Right cardiac atrium (tissue), 5 donors: ENCODE results near the gene SCG3. TPM values are rescaled to one million over a fixed set of nuclear protein-coding genes. Genes with fewer than 3 reads are reported as not detected.
"Not testable (repeated sequence)": the region's sequence is repeated elsewhere in the genome, so short reads cannot be mapped to it uniquely, and the experiment has no call there.

Experiments
- ATAC-seq, 2 donors: fragments of 200-7000 bp; cut with Tn5 transposase; one replicate each; pipeline versions ENCODE4 v1.8.0 to v1.9.1; 2020; ENCODE audit warnings: moderate library complexity in 2 of 2, mild to moderate bottlenecking in 1 of 2
- DNase-seq, 3 donors: peaks; one replicate each; pipeline ENCODE4 v3.0.0-alpha.2; 2020
- H3K27ac ChIP-seq: one replicate; pipeline ENCODE4 v1.5.1; 2013; ENCODE audit warnings: mild to moderate bottlenecking, low read length, control low read depth, moderate library complexity
- H3K27me3 ChIP-seq: one replicate; pipeline ENCODE4 v1.6.1; 2013; ENCODE audit not compliant: control insufficient read depth, insufficient read depth
- H3K4me1 ChIP-seq: one replicate; pipeline ENCODE4 v1.6.1; 2013; ENCODE audit warnings: low read length; ENCODE audit not compliant: control insufficient read depth, insufficient read depth
- H3K4me3 ChIP-seq: one replicate; pipeline ENCODE4 v1.5.1; 2013; ENCODE audit warnings: low read length, control low read depth
- H3K9me3 ChIP-seq: one replicate; pipeline ENCODE4 v1.6.1; 2013; ENCODE audit warnings: low read length; ENCODE audit not compliant: control insufficient read depth
- WGBS: extraction: QIAGEN DNeasy Blood & Tissue Kit; methylation state at CpG from one replicate; pipeline ENCODE4 v1.1.7; 2013; 5-methylcytosine and 5-hydroxymethylcytosine counted together
- intact Hi-C, 4 donors: fragments of 100-400 bp; cut with DNase I; formaldehyde crosslinking; loops; one replicate each; pipeline versions ENCODE4 v1.11.0 to v1.14.0; 2022 to 2023
- long read RNA-seq, 4 donors: library from polyadenylated mRNA; unstranded; transcript quantifications; one replicate each; pipeline ENCODE4 v2.0.0, GENCODE V29; 2020 to 2021
- polyA plus RNA-seq: library from polyadenylated mRNA; stranded (reverse); fragments of 200-250 nt; gene quantifications from one replicate; pipeline ENCODE4 v1.2.3, GENCODE V29; 2013
- total RNA-seq, 4 donors: library from RNA; stranded (reverse); fragmentation: NEBNext Ultra II Directional; extraction: Animal tissue kit (Norgen Biotek cat#: 25700); gene quantifications; one replicate each; pipeline ENCODE4 v1.2.1, GENCODE V29; 2021
- donor health status: healthy with polysubstance abuse.
- donor health status: DM: no; HTN: yes; CAD: no.
- donor health status: DM: no; HTN: no; CAD: no.
- donor health status: DM: no; HTN: yes; CAD: no; lungs with severe emphysema.
- donor health status: DM: yes; HTN: yes; CAD: no.

SCG3 gene
- total RNA-seq: under 1 TPM in 1 of 4 donors, not detected in 3; 0.15 TPM
- 0.07 TPM for polyA plus RNA-seq
- long read RNA-seq, donor 1: 0 reads
- long read RNA-seq, donor 2: 0 reads
- long read RNA-seq, donor 3: 0 reads
- long read RNA-seq, donor 4: 0 reads

- ATAC-seq: peak; percentile 87 to 92
These were observed at the start of gene SCG3 for GRCh38 chr15:51681303-51681963. Gene SCG3 (plus strand): TSS chr15:51681503. CDS start chr15:51681756, 253 bp downstream.

GRCh38 chr15:51634591-51635198, 46.6 kb upstream of the SCG3 start:
- intact Hi-C loops: no loop called here
- DNase-seq (no peak), ATAC-seq (no peak)
- no peaks in the 10 kb centered on the region for H3K9me3 ChIP-seq
- H3K4me1 ChIP-seq: no peaks in the 10 kb centered on the region
- no peak overlapping the region for H3K27ac ChIP-seq
- H3K27me3 ChIP-seq: no peaks in the 10 kb centered on the region
- WGBS: 51% methylated on average over 3 of the region's 3 CpGs
- H3K4me3 ChIP-seq: no peak overlapping the region

More at GRCh38 chr15:51681303-51681963, at the start of gene SCG3:
- Histone ChIP-seq H3K9me3 (no peaks in the 10 kb centered on the region), H3K4me3 (no peak within 1 kb of the TSS), H3K27ac (no peak within 1 kb of the TSS), H3K4me1 (no peaks in the 10 kb centered on the region), H3K27me3 (no peaks in the 10 kb centered on the region)
- DNase-seq: peak; percentile 78 to 93 (median 90)
- 2% methylated on average over 38 of the region's 38 CpGs for WGBS
- intact Hi-C loops: no loop called here

GRCh38 chr15:51641490-51642130, 39.7 kb upstream of the SCG3 start:
- no peaks in the 10 kb centered on the region for H3K27me3 ChIP-seq

GRCh38 chr15:51642696-51643095, 38.6 kb upstream of the SCG3 start:
- 39% methylated on average over 1 of the region's 1 CpG for WGBS

More at GRCh38 chr15:51641490-51642130, 39.7 kb upstream of the SCG3 start:
- no peak for ATAC-seq
- 64% methylated on average over 4 of the region's 4 CpGs for WGBS
- Histone ChIP-seq H3K4me1 (no peaks in the 10 kb centered on the region), H3K4me3 (no peak overlapping the region), H3K27ac (no peak overlapping the region), H3K9me3 (no peaks in the 10 kb centered on the region)
- no peak for DNase-seq
- intact Hi-C loops: no loop called here

GRCh38 chr15:51647128-51647562, 34.2 kb upstream of the SCG3 start:
- ATAC-seq: peak; percentile 51 to 71
- no peaks in the 10 kb centered on the region for H3K4me1 ChIP-seq
- DNase-seq: peak; percentile 47 to 70 (median 68)
- no peak overlapping the region for H3K27ac ChIP-seq
- H3K4me3 ChIP-seq: no peak overlapping the region
- no peaks in the 10 kb centered on the region for H3K9me3 ChIP-seq
- H3K27me3 ChIP-seq: no peaks in the 10 kb centered on the region
- intact Hi-C loops: no loop called here
- 42% methylated on average over 3 of the region's 3 CpGs for WGBS

More at GRCh38 chr15:51642696-51643095, 38.6 kb upstream of the SCG3 start:
- H3K4me3 ChIP-seq: no peak overlapping the region
- H3K27me3 ChIP-seq: no peaks in the 10 kb centered on the region
- H3K4me1 ChIP-seq: no peaks in the 10 kb centered on the region
- H3K27ac ChIP-seq: no peak overlapping the region
- DNase-seq: no peak
- no peak for ATAC-seq
- intact Hi-C loops: no loop called here
- no peaks in the 10 kb centered on the region for H3K9me3 ChIP-seq

GRCh38 chr15:51648101-51648500, 33.2 kb upstream of the SCG3 start:
- 40% methylated on average over 1 of the region's 1 CpG for WGBS
- H3K27ac ChIP-seq, H3K4me1 ChIP-seq, intact Hi-C loops, H3K4me3 ChIP-seq, DNase-seq, H3K27me3 ChIP-seq, H3K9me3 ChIP-seq, ATAC-seq: not testable (repeated sequence)

- 75% methylated on average over 4 of the region's 4 CpGs for WGBS
- H3K27me3 ChIP-seq, H3K4me1 ChIP-seq, DNase-seq, H3K4me3 ChIP-seq, H3K9me3 ChIP-seq, H3K27ac ChIP-seq, ATAC-seq: not testable (repeated sequence)
- intact Hi-C loops: loop anchor here in 1 of 4 donors (1.0 kb wide), 1 partner anchor 128 kb away; no protein-coding TSS in a partner anchor
These were observed 32.7 kb upstream of the SCG3 start for GRCh38 chr15:51648643-51649042.

- Histone ChIP-seq H3K27me3 (no peaks in the 10 kb centered on the region), H3K27ac (no peak overlapping the region), H3K4me3 (no peak overlapping the region), H3K4me1 (no peaks in the 10 kb centered on the region), H3K9me3 (no peaks in the 10 kb centered on the region)
- DNase-seq (no peak), ATAC-seq (peak; percentile 68 to 81)
- WGBS: 37% methylated on average over 4 of the region's 4 CpGs
- intact Hi-C loops: loop anchor here (1.0 to 5.0 kb wide), 3 partner anchors 126 to 127 kb away; no protein-coding TSS in a partner anchor
These were observed 31.4 kb upstream of the SCG3 start for GRCh38 chr15:51649659-51650521.

- Histone ChIP-seq H3K4me1 (no peaks in the 10 kb centered on the region), H3K4me3 (no peak overlapping the region), H3K9me3 (no peaks in the 10 kb centered on the region), H3K27me3 (no peaks in the 10 kb centered on the region), H3K27ac (no peak overlapping the region)
- WGBS: 90% methylated on average over 5 of the region's 5 CpGs
- ATAC-seq (no peak), DNase-seq (no peak)
- intact Hi-C loops: loop anchor here in 2 of 4 donors (5.0 kb wide), 1 partner anchor 125 kb away; no protein-coding TSS in a partner anchor
These were observed 29.1 kb upstream of the SCG3 start for GRCh38 chr15:51652084-51652668.

- H3K27me3 ChIP-seq, H3K9me3 ChIP-seq, intact Hi-C loops, ATAC-seq, H3K4me1 ChIP-seq, H3K27ac ChIP-seq, DNase-seq, H3K4me3 ChIP-seq: not testable (repeated sequence)
- WGBS: 94% methylated on average over 24 of the region's 24 CpGs
These were observed 25.8 kb upstream of the SCG3 start for GRCh38 chr15:51655401-51656057.
